Vagina (tissue), 2 donors: ENCODE data around the gene GTPBP6.

Experiments
- CTCF ChIP-seq, 3 experiments: fragments of 450-650 bp in 2 of 3; fragments of 200-600 bp in 1 of 3; sonication (generic) in 1 of 3; IDR thresholded peaks; one replicate each; pipeline ENCODE4 v1.5.1; 2017 to 2019; ENCODE audit warnings: antibody characterized with exemption in 3 of 3, mild to moderate bottlenecking in 2 of 3, moderate library complexity in 2 of 3
- POLR2A ChIP-seq, 2 donors: fragments of 450-650 bp; IDR thresholded peaks; one replicate each; pipeline ENCODE4 v1.6.1; 2017; ENCODE audit warnings: antibody characterized with exemption in 2 of 2, mild to moderate bottlenecking in 2 of 2, moderate library complexity in 2 of 2
- POLR2AphosphoS5 ChIP-seq, 2 donors: sonication (generic); formaldehyde crosslinking; IDR thresholded peaks; one replicate each; pipeline ENCODE4 v1.9.0; 2017; ENCODE audit warnings: antibody characterized with exemption in 2 of 2, mild to moderate bottlenecking in 2 of 2, low read depth in 1 of 2; ENCODE audit not compliant: insufficient read depth in 1 of 2

GRCh38 chrX:290476-291166 is 28.0 kb downstream of the GTPBP6 start:
- TF ChIP-seq CTCF (IDR thresholded peaks at IDR 0.05) (no peak), POLR2A (IDR thresholded peaks at IDR 0.05) (no peak), POLR2AphosphoS5 (IDR thresholded peaks at IDR 0.05; ENCODE audit: insufficient read depth in 1 of 2, low read depth in 1 of 2) (no peak)
